ENCODE results near the gene EHD1. TPM values are rescaled to one million over a fixed set of nuclear protein-coding genes. Genes with fewer than 3 reads are reported as not detected.
A peak's percentile ranks its signal among the peaks of the same experiment; 100 is the strongest.

Gene EHD1
- total and polyA plus RNA-seq, 9 of the 15 experiments (the other 6 are each of a cell fraction or from before 2014, with no cell fraction given): 0.46 to 65.0 (median 16.4) TPM

- no peak for TF ChIP-seq SMC3 (conservative IDR thresholded peaks at IDR 0.05; ENCODE audit: insufficient read depth, low read depth, low read length)
- TF ChIP-seq E4F1 (CRISPR knock-in tag; IDR thresholded peaks at IDR 0.05; ENCODE audit: borderline replicate concordance): no peak
- no peak for TF ChIP-seq ZNF76 (CRISPR knock-in tag; IDR thresholded peaks at IDR 0.05; ENCODE audit: borderline replicate concordance)
- TF ChIP-seq MEIS2 (IDR thresholded peaks at IDR 0.05; ENCODE audit: partially characterized antibody): no peak
- TF ChIP-seq EZH2 (IDR thresholded peaks at IDR 0.05; ENCODE audit: borderline replicate concordance, low read depth, low read length): no peak
- no peak for TF ChIP-seq ELF2 (CRISPR knock-in tag; IDR thresholded peaks at IDR 0.05)
- no peak for TF ChIP-seq ZNF584 (CRISPR knock-in tag; IDR thresholded peaks at IDR 0.05; ENCODE audit: low read depth)
- peak; percentile 69; the same call in 1 of the 2 replicates for TF ChIP-seq NCOR1 (IDR thresholded peaks at IDR 0.05)
- no peak for TF ChIP-seq RERE (CRISPR knock-in tag; IDR thresholded peaks at IDR 0.05; ENCODE audit: borderline replicate concordance)
- TF ChIP-seq CEBPB (tag; IDR thresholded peaks at IDR 0.05): peak; percentile 44
- TF ChIP-seq KLF16 (IDR thresholded peaks at IDR 0.05): peak; percentile 40; the same call in 1 of the 2 replicates
- no peak for TF ChIP-seq ZC3H4 (CRISPR knock-in tag; IDR thresholded peaks at IDR 0.05; ENCODE audit: borderline replicate concordance)
- no peak for TF ChIP-seq ZNF384 (IDR thresholded peaks at IDR 0.05; ENCODE audit: low read depth, low read length)
Measured at GRCh38 chr11:64870176-64870892, 8.1 kb downstream of the EHD1 start (continued).

Data from K562 (cell line).